Activated naive CD8-positive, alpha-beta T cell treated with anti-CD3 and anti-CD28 coated beads, Interleukin-2, amount 50 U/mL, for 24 hours (primary cell): ENCODE measurements around the gene UBE2L5.

ENCODE experiments used
- ATAC-seq: fragments of 150-1000 bp; cut with Tn5 transposase; one replicate; pipeline ENCODE4 v1.10.0; 2021
- DNase-seq: peaks from one replicate; pipeline ENCODE4 v3.0.0; 2021
- H3K27ac Mint-ChIP-seq: one replicate; pipeline ENCODE4 v1.8.0; 2021; ENCODE audit warnings: mild to moderate bottlenecking, mixed read lengths
- H3K27me3 Mint-ChIP-seq: one replicate; pipeline ENCODE4 v1.8.0; 2021; ENCODE audit warnings: mixed read lengths
- H3K36me3 Mint-ChIP-seq: one replicate; pipeline ENCODE4 v1.8.0; 2021; ENCODE audit warnings: low read depth, mixed read lengths
- H3K4me1 Mint-ChIP-seq: one replicate; pipeline ENCODE4 v1.8.0; 2021; ENCODE audit warnings: mixed read lengths
- H3K4me3 Mint-ChIP-seq: one replicate; pipeline ENCODE4 v1.8.0; 2021; ENCODE audit warnings: mild to moderate bottlenecking, moderate library complexity, mixed read lengths
- H3K9me3 Mint-ChIP-seq: one replicate; pipeline ENCODE4 v1.8.0; 2021; ENCODE audit warnings: mixed read lengths

UBE2L5 gene

DNA sequence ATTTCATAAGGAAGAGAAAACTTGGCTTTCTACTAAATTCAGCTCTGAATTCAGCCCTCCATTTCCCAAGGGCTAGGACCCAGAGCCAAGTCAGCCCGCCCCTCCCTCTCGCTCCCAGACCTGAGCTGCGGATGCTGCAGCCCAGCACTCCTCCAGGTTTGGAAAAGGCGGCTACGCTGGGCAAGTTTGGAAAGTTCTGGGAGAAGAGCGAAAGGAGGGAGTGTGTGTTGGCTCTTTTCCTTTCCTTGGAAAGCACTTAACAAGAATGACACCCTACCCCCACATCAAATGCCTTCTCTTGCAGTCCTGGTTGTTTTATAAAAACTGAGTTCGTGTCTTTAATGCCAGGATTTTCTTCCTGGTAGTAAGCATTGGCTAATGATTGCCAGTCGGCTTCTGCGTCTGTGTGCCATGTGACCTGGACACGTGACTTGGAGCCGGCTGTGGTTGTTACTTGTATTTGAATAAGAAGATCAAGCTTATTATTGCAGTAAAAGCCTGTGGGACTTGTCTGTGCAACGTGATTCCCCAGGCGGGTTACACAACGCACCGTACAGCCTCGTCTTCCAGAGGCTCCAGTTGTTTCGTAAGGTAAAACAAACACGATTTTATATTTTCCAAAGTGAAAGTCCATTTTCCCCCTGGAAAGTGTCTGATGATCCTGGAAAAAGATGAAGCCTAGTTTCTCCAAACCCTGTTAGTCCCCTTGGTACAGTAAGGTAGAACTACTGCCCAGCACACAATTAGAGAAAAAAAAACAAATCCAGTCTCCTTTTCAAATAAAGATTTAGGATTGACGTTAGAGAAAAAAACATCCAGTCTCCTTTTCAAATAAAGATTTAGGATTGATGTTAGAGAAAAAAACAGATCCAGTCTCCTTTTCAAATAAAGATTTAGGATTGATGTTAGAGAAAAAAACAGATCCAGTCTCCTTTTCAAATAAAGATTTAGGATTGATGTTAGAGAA, 26.8 kb upstream of the UBE2L5 start:
- no peaks in the 10 kb centered on the region for H3K9me3 Mint-ChIP-seq
- H3K4me3 Mint-ChIP-seq: peak overlapping the region; percentile 82
- ATAC-seq (peak; percentile 64), DNase-seq (peak; percentile 69)
- H3K27me3 Mint-ChIP-seq: no peaks in the 10 kb centered on the region
- H3K4me1 Mint-ChIP-seq: peaks cover 30% of the 10 kb centered on the region
- H3K36me3 Mint-ChIP-seq: no peaks in the 10 kb centered on the region
- H3K27ac Mint-ChIP-seq: peak overlapping the region; percentile 82

GRCh38 chr13:30396434-30397075, 25.7 kb upstream of the UBE2L5 start:
- ATAC-seq (peak; percentile 74), DNase-seq (no peak)
- no peaks in the 10 kb centered on the region for H3K36me3 Mint-ChIP-seq
- H3K4me1 Mint-ChIP-seq: peaks cover 30% of the 10 kb centered on the region
- no peaks in the 10 kb centered on the region for H3K27me3 Mint-ChIP-seq
- H3K4me3 Mint-ChIP-seq: peak overlapping the region; percentile 82
- no peaks in the 10 kb centered on the region for H3K9me3 Mint-ChIP-seq
- peak overlapping the region; percentile 82 for H3K27ac Mint-ChIP-seq

GRCh38 chr13:30398601-30399072, 23.7 kb upstream of the UBE2L5 start:
- Mint-ChIP-seq H3K4me3 (no peak overlapping the region), H3K4me1 (peaks cover 29% of the 10 kb centered on the region), H3K27ac (no peak overlapping the region), H3K36me3 (no peaks in the 10 kb centered on the region), H3K9me3 (no peaks in the 10 kb centered on the region), H3K27me3 (no peaks in the 10 kb centered on the region)
- DNase-seq (no peak), ATAC-seq (no peak)

DNA sequence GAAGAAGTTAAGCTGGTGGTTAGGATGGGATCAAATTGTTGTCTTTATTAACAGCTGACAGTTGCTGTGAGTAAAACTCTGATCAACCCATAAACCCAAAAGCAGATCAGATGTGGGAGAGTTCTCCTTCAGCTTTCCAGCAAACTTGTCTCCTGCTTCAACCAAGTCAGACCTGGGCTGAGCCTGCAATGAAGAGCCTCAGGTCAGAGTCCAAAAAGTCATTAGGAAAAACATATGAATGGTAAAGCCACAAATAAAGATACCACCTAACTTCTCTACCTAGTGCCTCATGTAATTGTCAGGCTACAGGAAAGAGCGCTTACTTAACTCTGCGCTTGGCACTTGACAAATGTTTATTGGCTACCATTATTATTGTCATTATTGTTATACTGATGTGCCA, 21.9 kb upstream of the UBE2L5 start:
- no peaks in the 10 kb centered on the region for H3K36me3 Mint-ChIP-seq
- no peaks in the 10 kb centered on the region for H3K9me3 Mint-ChIP-seq
- no peak for DNase-seq
- no peaks in the 10 kb centered on the region for H3K27me3 Mint-ChIP-seq
- H3K27ac Mint-ChIP-seq: no peak overlapping the region
- peaks cover 14% of the 10 kb centered on the region for H3K4me1 Mint-ChIP-seq
- ATAC-seq: no peak
- no peak overlapping the region for H3K4me3 Mint-ChIP-seq

DNA sequence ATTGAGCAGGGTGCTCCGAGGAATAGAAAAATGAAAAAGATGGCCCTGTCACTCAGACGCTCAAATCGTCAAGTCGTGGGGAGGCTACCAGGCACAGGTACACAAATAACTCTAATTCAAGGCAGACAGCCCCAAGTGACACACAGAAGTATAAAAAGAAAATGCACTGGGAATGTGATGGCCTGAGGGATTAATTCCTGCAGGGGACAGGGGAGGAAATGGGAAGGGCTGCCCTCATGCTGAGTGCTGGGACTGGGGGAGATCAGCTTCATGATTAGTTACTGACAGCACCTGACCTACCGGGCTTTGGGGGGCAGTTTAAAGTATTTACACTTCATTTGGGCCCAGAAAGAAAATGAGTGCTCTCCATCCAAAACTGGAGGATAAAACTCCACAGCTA, 20.9 kb upstream of the UBE2L5 start:
- Mint-ChIP-seq H3K9me3 (no peaks in the 10 kb centered on the region), H3K27ac (no peak overlapping the region)
- ATAC-seq: no peak

DNA sequence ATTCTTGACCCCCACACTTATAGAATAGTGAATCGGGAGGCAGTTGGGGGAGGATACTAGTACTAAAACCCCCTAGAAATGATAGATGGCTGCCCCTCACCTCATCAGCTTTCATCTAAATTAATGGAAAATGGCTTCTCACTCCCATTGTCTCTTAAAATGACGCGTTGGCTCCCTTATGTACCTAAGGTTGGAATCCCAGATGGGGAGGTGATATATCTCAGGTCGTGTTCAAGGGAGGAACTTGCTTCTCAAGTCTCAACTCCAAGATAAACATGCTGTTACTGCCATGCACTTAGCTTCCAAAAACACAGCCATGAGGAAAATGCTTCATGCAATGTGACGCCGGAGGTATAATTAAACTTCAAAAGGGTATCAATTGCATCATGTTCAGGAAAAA, 18.8 kb upstream of the UBE2L5 start:
- H3K27ac Mint-ChIP-seq: no peak overlapping the region
- H3K9me3 Mint-ChIP-seq: no peaks in the 10 kb centered on the region
- DNase-seq (no peak), ATAC-seq (no peak)
- H3K27me3 Mint-ChIP-seq: no peaks in the 10 kb centered on the region
- H3K4me1 Mint-ChIP-seq: peaks cover 6% of the 10 kb centered on the region
- no peak overlapping the region for H3K4me3 Mint-ChIP-seq
- no peaks in the 10 kb centered on the region for H3K36me3 Mint-ChIP-seq

More for the DNA sequence above, 20.9 kb upstream of the UBE2L5 start:
- Mint-ChIP-seq H3K4me3 (no peak overlapping the region), H3K36me3 (no peaks in the 10 kb centered on the region), H3K4me1 (peaks cover 6% of the 10 kb centered on the region), H3K27me3 (no peaks in the 10 kb centered on the region)
- DNase-seq: no peak

DNA sequence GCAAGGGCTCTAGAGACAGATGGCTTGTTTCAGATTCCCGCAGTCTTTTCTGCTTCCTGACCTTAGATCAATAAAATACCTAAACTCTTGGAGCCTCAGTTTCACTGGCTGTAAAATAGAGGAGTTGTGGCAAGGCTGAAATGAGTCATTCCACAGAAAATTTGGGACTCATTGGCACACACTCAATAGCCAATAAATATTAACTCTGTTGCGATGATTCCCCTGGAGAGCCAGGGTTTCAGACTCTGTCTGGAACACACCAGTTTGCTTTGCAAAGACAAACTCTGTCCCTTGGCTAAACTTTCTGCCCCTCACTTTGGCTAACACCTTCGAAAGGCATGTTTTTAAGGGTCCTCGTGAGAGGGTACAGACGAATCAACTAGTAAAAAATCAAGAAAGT, 18.1 kb upstream of the UBE2L5 start:
- Mint-ChIP-seq H3K36me3 (no peaks in the 10 kb centered on the region), H3K4me3 (no peak overlapping the region), H3K27ac (no peak overlapping the region), H3K9me3 (no peaks in the 10 kb centered on the region), H3K27me3 (no peaks in the 10 kb centered on the region), H3K4me1 (peaks cover 12% of the 10 kb centered on the region)
- no peak for DNase-seq
- ATAC-seq: no peak

DNA sequence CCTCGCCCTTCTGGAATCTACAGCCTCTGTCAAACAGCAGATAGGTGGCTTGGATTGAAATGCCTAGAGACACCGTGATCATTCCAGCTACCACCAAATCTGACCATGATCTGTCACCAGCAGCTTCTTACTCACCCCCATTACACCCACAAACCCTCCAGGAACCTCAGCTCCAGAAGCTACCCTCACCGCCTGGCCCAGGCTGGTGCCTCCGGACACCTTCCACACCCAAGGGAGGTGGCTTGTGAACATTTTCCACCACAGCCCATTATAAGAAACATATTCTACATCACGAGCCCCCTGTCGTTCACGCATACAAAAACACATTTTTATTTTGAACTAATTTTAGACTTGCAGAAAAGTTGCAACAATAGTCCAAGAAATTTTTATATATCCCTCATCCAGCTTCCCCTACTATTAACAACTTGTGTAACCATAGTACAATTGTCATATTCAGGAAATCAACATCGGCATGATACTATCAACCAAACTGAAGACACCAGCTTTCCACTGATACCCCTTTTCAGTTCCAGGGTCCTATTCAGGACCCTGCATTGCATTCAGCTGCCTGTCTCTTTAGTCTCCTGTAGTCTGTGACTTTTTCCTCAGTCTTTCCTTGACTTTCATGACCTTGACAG, 15.4 kb upstream of the UBE2L5 start:
- Mint-ChIP-seq H3K4me1 (peaks cover 19% of the 10 kb centered on the region), H3K36me3 (no peaks in the 10 kb centered on the region), H3K9me3 (no peaks in the 10 kb centered on the region), H3K27ac (no peak overlapping the region), H3K27me3 (no peaks in the 10 kb centered on the region), H3K4me3 (no peak overlapping the region)
- ATAC-seq (no peak), DNase-seq (no peak)

GRCh38 chr13:30408319-30409101, 13.8 kb upstream of the UBE2L5 start:
- Mint-ChIP-seq H3K36me3 (no peaks in the 10 kb centered on the region), H3K9me3 (no peaks in the 10 kb centered on the region), H3K4me3 (peak overlapping the region; percentile 40), H3K4me1 (peaks cover 24% of the 10 kb centered on the region), H3K27me3 (no peaks in the 10 kb centered on the region), H3K27ac (no peak overlapping the region)
- ATAC-seq: peak; percentile 96
- DNase-seq: peak; percentile 92

DNA sequence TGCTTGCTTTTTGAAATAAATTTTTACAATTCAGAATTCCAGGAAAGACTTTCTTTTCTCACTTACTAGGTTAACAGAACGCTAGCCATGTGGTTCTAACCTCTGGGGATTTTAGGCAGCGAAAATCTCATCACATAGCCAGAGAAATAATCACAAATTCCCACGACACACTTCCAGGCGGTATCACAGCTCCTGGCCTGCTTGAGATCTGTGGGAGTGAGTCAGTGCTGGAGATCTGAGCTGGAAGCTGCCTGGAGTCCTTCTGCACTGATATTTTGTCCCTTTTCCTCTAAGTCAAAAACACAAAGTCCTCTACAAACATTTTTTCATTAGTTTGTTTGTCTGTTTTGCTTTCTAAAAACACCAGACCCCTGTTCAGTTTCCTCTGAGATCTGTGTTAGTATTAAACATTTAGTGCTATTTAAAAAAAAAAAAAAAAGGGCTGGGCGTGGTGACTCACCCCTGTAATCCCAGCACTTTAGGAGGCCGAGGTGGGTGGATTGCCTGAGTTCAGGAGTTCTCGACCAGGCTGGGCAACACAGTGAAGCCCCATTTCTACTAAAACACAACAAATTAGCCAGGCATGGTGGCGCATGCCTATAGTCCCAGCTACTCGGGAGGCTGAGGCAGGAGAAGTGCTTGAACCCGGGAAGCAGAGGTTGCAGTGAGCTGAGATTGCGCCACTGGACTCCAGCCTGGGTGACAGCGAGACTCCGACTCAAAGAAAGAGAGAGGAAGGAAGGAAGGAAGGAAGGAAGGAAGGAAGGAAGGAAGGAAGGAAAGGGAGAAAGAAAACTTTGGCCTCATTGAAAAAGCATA, 12.2 kb upstream of the UBE2L5 start:
- Mint-ChIP-seq H3K36me3 (no peaks in the 10 kb centered on the region), H3K9me3 (no peaks in the 10 kb centered on the region), H3K27ac (no peak overlapping the region), H3K4me1 (peaks cover 30% of the 10 kb centered on the region), H3K27me3 (no peaks in the 10 kb centered on the region), H3K4me3 (no peak overlapping the region)
- no peak for DNase-seq
- ATAC-seq: no peak

DNA sequence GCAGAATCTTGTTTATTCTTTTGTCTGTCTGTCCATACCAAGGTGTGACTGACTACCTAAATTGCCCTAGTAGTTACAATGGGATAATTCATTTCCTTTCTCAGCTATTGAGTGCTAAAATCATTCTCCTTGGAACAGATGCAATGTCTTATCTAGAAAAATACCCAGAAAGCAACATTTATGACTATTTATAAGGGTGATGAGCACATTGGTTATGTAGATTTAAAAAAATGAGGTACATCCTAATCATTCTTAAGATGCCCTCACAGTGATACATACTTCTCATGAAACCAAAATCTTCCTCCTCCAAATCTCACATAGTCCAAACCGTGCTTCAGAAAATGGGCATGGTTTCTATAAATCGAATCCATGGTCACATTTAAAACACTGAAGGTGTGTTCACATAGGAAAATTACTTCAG, 11.6 kb upstream of the UBE2L5 start:
- DNase-seq (no peak), ATAC-seq (no peak)
- Mint-ChIP-seq H3K27me3 (no peaks in the 10 kb centered on the region), H3K4me3 (no peak overlapping the region), H3K36me3 (no peaks in the 10 kb centered on the region), H3K4me1 (peaks cover 37% of the 10 kb centered on the region), H3K27ac (no peak overlapping the region), H3K9me3 (no peaks in the 10 kb centered on the region)

GRCh38 chr13:30412346-30412745, 9.9 kb upstream of the UBE2L5 start:
- Mint-ChIP-seq H3K36me3 (no peaks in the 10 kb centered on the region), H3K27me3 (no peaks in the 10 kb centered on the region), H3K9me3 (no peaks in the 10 kb centered on the region), H3K4me3 (no peak overlapping the region), H3K27ac (no peak overlapping the region), H3K4me1 (peaks cover 43% of the 10 kb centered on the region)
- ATAC-seq (no peak), DNase-seq (no peak)

DNA sequence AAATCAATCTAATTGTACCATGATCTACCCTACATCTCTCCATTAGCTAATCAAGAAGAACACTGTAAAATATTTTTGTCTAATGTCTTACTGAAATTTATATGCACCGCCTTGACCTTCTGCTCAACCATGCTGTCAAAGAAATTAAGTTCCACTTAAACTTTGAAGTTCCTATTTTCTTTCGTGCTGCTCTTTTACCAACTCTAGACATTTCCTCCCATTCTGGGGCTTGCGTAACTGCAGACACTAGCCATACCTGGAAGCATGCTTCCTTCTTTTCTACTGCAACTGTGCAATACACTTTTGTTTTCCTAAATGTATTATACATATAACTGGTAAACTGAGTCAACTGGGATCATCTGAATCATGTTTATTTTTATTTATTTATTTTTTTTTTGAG, 8.5 kb upstream of the UBE2L5 start:
- H3K27me3 Mint-ChIP-seq: no peaks in the 10 kb centered on the region
- H3K4me3 Mint-ChIP-seq: no peak overlapping the region
- no peak for ATAC-seq
- no peaks in the 10 kb centered on the region for H3K36me3 Mint-ChIP-seq
- DNase-seq: no peak
- H3K4me1 Mint-ChIP-seq: peaks cover 35% of the 10 kb centered on the region
- no peak overlapping the region for H3K27ac Mint-ChIP-seq
- H3K9me3 Mint-ChIP-seq: no peaks in the 10 kb centered on the region
